ENCODE results near the gene RALB.
"Not testable (repeated sequence)": the region's sequence is repeated elsewhere in the genome, so short reads cannot be mapped to it uniquely, and the experiment has no call there.

The RALB gene

GRCh38 chr2:120318626-120319025 lies 66.0 kb downstream of the RALB start:
- POLR2A ChIA-PET = no interaction called here

GRCh38 chr2:120319123-120319522 lies 66.5 kb downstream of the RALB start:
- no peak for TF ChIP-seq CTCF (IDR thresholded peaks at IDR 0.05; ENCODE audit: control extremely low read depth, extremely low read depth, low read depth, missing control alignments)
- DNase-seq (ENCODE audit: extremely low spot score) = no peak
- ChIA-PET CTCF (no interaction called here), POLR2A (no interaction called here)

More at GRCh38 chr2:120318626-120319025, 66.0 kb downstream of the RALB start:
- no peak for TF ChIP-seq CTCF (IDR thresholded peaks at IDR 0.05; ENCODE audit: control extremely low read depth, extremely low read depth, low read depth, missing control alignments)
- CTCF ChIA-PET = no interaction called here
- no peak for DNase-seq (ENCODE audit: extremely low spot score)

- no peak for TF ChIP-seq CTCF (IDR thresholded peaks at IDR 0.05; ENCODE audit: control extremely low read depth, extremely low read depth, low read depth, missing control alignments)
- CTCF ChIA-PET = no interaction called here
- DNase-seq (ENCODE audit: extremely low spot score) = no peak
- POLR2A ChIA-PET = no interaction called here
Observed at GRCh38 chr2:120319686-120320317, 67.2 kb downstream of the RALB start.

GRCh38 chr2:120320318-120320851 lies 67.7 kb downstream of the RALB start:
- ChIA-PET POLR2A (no interaction called here), CTCF (no interaction called here)
- no peak for DNase-seq (ENCODE audit: extremely low spot score)
- TF ChIP-seq CTCF (IDR thresholded peaks at IDR 0.05; ENCODE audit: control extremely low read depth, extremely low read depth, low read depth, missing control alignments) = no peak

- CTCF ChIA-PET = interaction anchor here (3.7 kb wide), 1 partner anchor 8 kb away, joined by 14 read pairs; no protein-coding TSS in a partner anchor
- POLR2A ChIA-PET; DNase-seq (ENCODE audit: extremely low spot score): not testable (repeated sequence)
Observed at GRCh38 chr2:120320887-120321556, 68.4 kb downstream of the RALB start.

- ChIA-PET CTCF (interaction anchor here (3.7 kb wide), 1 partner anchor 9 kb away, joined by 14 read pairs; no protein-coding TSS in a partner anchor), POLR2A (no interaction called here)
- DNase-seq (ENCODE audit: extremely low spot score) = no peak
- no peak for TF ChIP-seq CTCF (IDR thresholded peaks at IDR 0.05; ENCODE audit: control extremely low read depth, extremely low read depth, low read depth, missing control alignments)
Observed at GRCh38 chr2:120321721-120322284, 69.2 kb downstream of the RALB start.

GRCh38 chr2:120322329-120322728 lies 69.7 kb downstream of the RALB start:
- POLR2A ChIA-PET = no interaction called here
- TF ChIP-seq CTCF (IDR thresholded peaks at IDR 0.05; ENCODE audit: control extremely low read depth, extremely low read depth, low read depth, missing control alignments) = no peak
- CTCF ChIA-PET = interaction anchor here (1.4 to 3.7 kb wide), 2 partner anchors 9 to 12 kb away, joined by 3 to 14 read pairs; no protein-coding TSS in a partner anchor
- no peak for DNase-seq (ENCODE audit: extremely low spot score)

Measured in GM10248 (cell line).